K562 (cell line): ENCODE data around the gene ZRANB3. TPM values are rescaled to one million over a fixed set of nuclear protein-coding genes. Genes with fewer than 3 reads are reported as not detected.
"Not testable (repeated sequence)": the region's sequence is repeated elsewhere in the genome, so short reads cannot be mapped to it uniquely, and the experiment has no call there.

ENCODE experiments used
- ATAC-seq: fragments of 200-7000 bp; cut with Tn5 transposase; 3 replicates; pipeline ENCODE4 v1.9.1; 2020; ENCODE audit warnings: moderate library complexity
- BruUV-seq: library from RNA; stranded (reverse); fragments of 400-500 nt; replicated peaks from 2 replicates; lab custom pipeline; 2021; lab: Mats Ljungman, UMichigan
- CTCF ChIA-PET: fragments of 300-600 bp; formaldehyde crosslinking; extraction: SDS; loops from one replicate; lab custom pipeline; 2021; ENCODE audit warnings: low intra/inter-chr PET ratio; lab: Yijun Ruan, JAX
- POLR2A ChIA-PET: fragments of 300-600, 350-650 bp; sonication (Branson Sonifier 250); formaldehyde crosslinking; extraction: SDS; loops from one replicate; lab custom pipeline; 2021; ENCODE audit warnings: antibody characterized with exemption, inconsistent platforms; lab: Yijun Ruan, JAX
- DNase-seq, 4 experiments: peaks; one replicate each; pipeline versions ENCODE4 v3.0.0 to v3.0.0-alpha.2; 2011 to 2018; ENCODE audit warnings: low spot score in 3 of 4, mixed read lengths in 3 of 4; ENCODE audit errors: extremely low read depth in 1 of 4
- FAIRE-seq: peaks from 2 replicates; lab custom pipeline; 2011; peaks lifted over from hg19 to GRCh38; lab: Jason Lieb, UNC
- H2AFZ ChIP-seq: 2 replicates; pipeline ENCODE4 v1.6.0; 2011; ENCODE audit warnings: low read depth, low read length, control low read depth, inconsistent platforms
- H3K27ac ChIP-seq: fragments of 200-600 bp; 3 replicates; pipeline ENCODE4 v1.8.0; 2011; ENCODE audit warnings: low read depth, mild to moderate bottlenecking, control low read depth, inconsistent platforms, low read length, moderate library complexity, mixed read lengths; ENCODE audit errors: extremely low read depth
- H3K27me3 ChIP-seq, 2 experiments: fragments of 300-600 bp in 1 of 2; 2 replicates in 1 of 2; 3 replicates in 1 of 2; pipeline versions ENCODE4 v1.6.0 to v1.8.0; 2011; ENCODE audit warnings: inconsistent platforms in 2 of 2, low read length in 2 of 2, mild to moderate bottlenecking in 1 of 2, mixed read lengths in 1 of 2, moderate library complexity in 1 of 2; ENCODE audit not compliant: control insufficient read depth in 2 of 2, insufficient read depth in 2 of 2
- H3K36me3 ChIP-seq: fragments of 300-600 bp; 3 replicates; pipeline ENCODE4 v1.8.0; 2011; ENCODE audit warnings: mild to moderate bottlenecking, low read length, inconsistent platforms; ENCODE audit not compliant: control insufficient read depth, insufficient read depth
- H3K4me1 ChIP-seq, 2 experiments: fragments of 200-600 bp in 1 of 2; replicated peaks in 1 of 2; 2 replicates in 1 of 2; 3 replicates in 1 of 2; pipeline versions ENCODE4 v1.5.1 to v1.8.0; 2011; ENCODE audit warnings: inconsistent platforms in 2 of 2, low read length in 2 of 2, mild to moderate bottlenecking in 1 of 2, mixed read lengths in 1 of 2, moderate library complexity in 1 of 2; ENCODE audit not compliant: control insufficient read depth in 2 of 2, insufficient read depth in 2 of 2
- H3K4me2 ChIP-seq: 2 replicates; pipeline ENCODE4 v1.6.1; 2011; ENCODE audit warnings: low read length, control low read depth, inconsistent platforms, mixed read lengths; ENCODE audit not compliant: insufficient read depth
- H3K4me3 ChIP-seq: fragments of 200-600 bp; sonication (generic), shearing (Covaris generic); 2 replicates; pipeline ENCODE4 v1.5.1; 2016; ENCODE audit warnings: control low read depth, inconsistent platforms
- H3K79me2 ChIP-seq: fragments of 200-600 bp; 3 replicates; pipeline ENCODE4 v1.8.0; 2011; ENCODE audit warnings: low read length, inconsistent platforms; ENCODE audit not compliant: control insufficient read depth, insufficient read depth
- H3K9ac ChIP-seq, 2 experiments: 2 replicates each; pipeline versions ENCODE4 v1.6.0 to v1.6.1; 2011; ENCODE audit warnings: low read depth in 2 of 2, low read length in 2 of 2, control low read depth in 1 of 2, inconsistent platforms in 1 of 2, mild to moderate bottlenecking in 1 of 2, mixed read lengths in 1 of 2; ENCODE audit not compliant: insufficient read depth in 1 of 2
- H3K9me1 ChIP-seq: one replicate; pipeline ENCODE4 v1.6.0; 2011; ENCODE audit warnings: inconsistent platforms, mild to moderate bottlenecking, low read length, moderate library complexity; ENCODE audit not compliant: control insufficient read depth, insufficient read depth
- H3K9me3 ChIP-seq: replicated peaks from 2 replicates; pipeline ENCODE4 v1.5.1; 2011; ENCODE audit warnings: low read depth, low read length, inconsistent platforms; ENCODE audit not compliant: control insufficient read depth, insufficient read depth
- H4K20me1 ChIP-seq: replicated peaks from 2 replicates; pipeline ENCODE4 v1.6.1; 2011; ENCODE audit warnings: low read length, inconsistent platforms, mixed read lengths; ENCODE audit not compliant: control insufficient read depth, insufficient read depth
- JUN ChIP-seq, 2 experiments: sonication (generic) in 1 of 2; formaldehyde crosslinking in 1 of 2; IDR thresholded peaks; 2 replicates each; pipeline versions ENCODE4 v1.6.1 to v1.8.0; 2012 to 2022; ENCODE audit warnings: borderline replicate concordance in 2 of 2, mild to moderate bottlenecking in 2 of 2, improper control_type of control experiment in 1 of 2, low read depth in 1 of 2, low read length in 1 of 2, missing genetic modification reagents in 1 of 2
- JUND ChIP-seq, 2 experiments: IDR thresholded peaks; 2 replicates in 1 of 2; 3 replicates in 1 of 2; pipeline ENCODE4 v1.6.1; 2011; ENCODE audit warnings: borderline replicate concordance in 2 of 2, low read depth in 2 of 2, low read length in 2 of 2, improper control_type of control experiment in 1 of 2, missing biosample characterization in 1 of 2, missing genetic modification characterization in 1 of 2, missing genetic modification reagents in 1 of 2
- TAF9B ChIP-seq: fragments of 450-650 bp; IDR thresholded peaks from 2 replicates; pipeline ENCODE4 v1.6.1; 2018; ENCODE audit warnings: mild to moderate bottlenecking; ENCODE audit not compliant: partially characterized antibody
- ZNF121 ChIP-seq: sonication (generic); formaldehyde crosslinking; conservative IDR thresholded peaks from 2 replicates; pipeline ENCODE4 v1.8.0; 2022; ENCODE audit warnings: missing genetic modification reagents
- ZNF445 ChIP-seq: fragments of 250-450 bp; sonication (Bioruptor Pico); IDR thresholded peaks from 2 replicates; pipeline ENCODE4 v1.4.0; 2020; ENCODE audit warnings: low read depth, mild to moderate bottlenecking, moderate library complexity
- ZSCAN29 ChIP-seq: fragments of 450-650 bp; IDR thresholded peaks from 2 replicates; pipeline ENCODE4 v1.6.1; 2017
- WGBS: fragments of 100-300 bp; shearing (Covaris generic); methylation state at CpG from one replicate; pipeline ENCODE4 v1.1.6; 2016; ENCODE audit warnings: low coverage, mixed read lengths; ENCODE audit not compliant: insufficient coverage; ENCODE audit errors: missing lambda C conversion rate; 5-methylcytosine and 5-hydroxymethylcytosine counted together
- in situ Hi-C: fragments of 300-500 bp; cut with MboI; formaldehyde crosslinking; loops from 4 replicates; pipeline ENCODE4 v1.15.0; 2018; ENCODE audit warnings: inconsistent platforms, mixed read lengths
- intact Hi-C: fragments of 100-400 bp; cut with micrococcal nuclease; formaldehyde crosslinking; loops from 2 replicates; pipeline ENCODE4 v1.14.2; 2022
- polyA plus RNA-seq, 8 experiments: library from polyadenylated mRNA; depleted of rRNA in 4 of 8; stranded (reverse) in 5 of 8; unstranded in 3 of 8; fragments of >200 nt; fragmentation: Nextera tagmentation in 2 of 8; fragmentation: Illumina TruSeq in 1 of 8; extraction: Ambion mirVana in 2 of 8; extraction: Trizol in 1 of 8; gene quantifications; 2 replicates each; pipeline versions ENCODE4 v1.2.1 to v1.2.3, GENCODE V29; 2011 to 2014; ENCODE audit warnings: inconsistent platforms in 1 of 8, missing spikeins in 1 of 8
- total RNA-seq, 7 experiments: library from RNA; depleted of rRNA in 6 of 7; stranded (reverse); fragments of >200 nt in 6 of 7; fragmentation: Illumina TruSeq in 2 of 7; extraction: Trizol in 2 of 7; gene quantifications; 2 replicates each; pipeline versions ENCODE4 v1.2.1 to v1.2.3, GENCODE V29; 2011 to 2021; ENCODE audit warnings: low replicate concordance in 1 of 7
- TF ChIP-seq, protein P1 (sequence below): fragments of 450-650 bp; IDR thresholded peaks from 2 replicates; pipeline ENCODE4 v1.6.1; 2018; ENCODE audit not compliant: partially characterized antibody
- TF ChIP-seq, protein P2 (sequence below): sonication (generic); formaldehyde crosslinking; IDR thresholded peaks from 2 replicates; pipeline ENCODE4 v1.8.1; 2023; ENCODE audit warnings: mild to moderate bottlenecking, missing genetic modification reagents, moderate library complexity

ZRANB3 gene
- total and polyA plus RNA-seq, 9 of the 15 experiments (the other 6 are each of a cell fraction or from before 2014, with no cell fraction given): 8.6 to 21.3 (median 14.7) TPM

DNA sequence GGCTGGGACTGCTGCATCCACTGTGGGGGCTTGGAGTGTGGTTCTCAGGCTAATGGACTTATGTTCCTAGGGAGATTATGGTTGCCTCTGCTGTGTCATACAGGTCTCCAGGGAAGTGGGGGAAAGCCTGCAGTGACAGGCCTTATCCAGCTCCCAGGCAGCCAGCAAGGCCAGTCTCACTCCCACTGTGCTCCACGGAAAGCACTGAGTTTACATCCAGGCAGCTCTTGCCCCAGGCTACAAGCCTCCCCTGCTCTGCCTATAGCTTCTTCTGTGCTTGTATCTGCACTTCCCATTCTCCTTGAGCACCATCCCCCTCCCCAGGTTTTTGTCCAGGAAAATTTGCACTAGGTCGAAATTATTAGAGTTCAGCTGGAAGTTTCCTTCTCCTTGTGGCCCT, 231.9 kb downstream of the ZRANB3 start (continued):
- TF ChIP-seq JUN (IDR thresholded peaks at IDR 0.05; ENCODE audit: borderline replicate concordance, low read depth, low read length) (no peak), JUN (CRISPR knock-in tag; IDR thresholded peaks at IDR 0.05; ENCODE audit: borderline replicate concordance) (no peak), JUND (IDR thresholded peaks at IDR 0.05; ENCODE audit: borderline replicate concordance, low read depth, low read length) (no peak), JUND (tag; IDR thresholded peaks at IDR 0.05; ENCODE audit: borderline replicate concordance, low read depth, low read length) (no peak)

DNA sequence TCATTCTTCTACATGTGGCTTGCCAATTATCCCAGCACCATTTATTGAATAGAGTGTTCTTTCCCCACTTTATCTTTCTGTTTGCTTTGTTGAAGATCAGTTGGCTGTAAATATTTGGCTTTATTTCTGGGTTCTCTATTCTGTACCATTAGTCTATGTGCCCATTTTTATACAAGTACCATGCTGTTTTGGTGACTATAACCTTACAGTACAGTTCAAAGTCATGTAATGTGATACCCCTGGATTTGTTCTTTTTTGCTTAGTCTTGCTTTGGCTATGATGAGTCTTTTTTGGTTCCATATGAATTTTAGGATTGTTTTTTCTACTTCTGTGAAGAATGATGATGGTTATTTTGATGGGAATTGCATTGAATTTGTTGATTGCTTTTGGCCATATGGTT, 243.9 kb downstream of the ZRANB3 start:
- peak; percentile 11 for TF ChIP-seq TAF9B
- TF ChIP-seq, all 486 proteins: peak for 1; not testable (repeated sequence) for 485
- H3K36me3 ChIP-seq, H3K4me1 ChIP-seq, intact Hi-C loops, DNase-seq, CTCF ChIA-PET, ATAC-seq, H3K79me2 ChIP-seq, H3K27me3 ChIP-seq, H3K9me1 ChIP-seq, POLR2A ChIA-PET, H3K9ac ChIP-seq, FAIRE-seq, BruUV-seq, in situ Hi-C loops, H4K20me1 ChIP-seq, H3K27ac ChIP-seq, H3K4me3 ChIP-seq, H2AFZ ChIP-seq, H3K4me2 ChIP-seq, H3K9me3 ChIP-seq: not testable (repeated sequence)

DNA sequence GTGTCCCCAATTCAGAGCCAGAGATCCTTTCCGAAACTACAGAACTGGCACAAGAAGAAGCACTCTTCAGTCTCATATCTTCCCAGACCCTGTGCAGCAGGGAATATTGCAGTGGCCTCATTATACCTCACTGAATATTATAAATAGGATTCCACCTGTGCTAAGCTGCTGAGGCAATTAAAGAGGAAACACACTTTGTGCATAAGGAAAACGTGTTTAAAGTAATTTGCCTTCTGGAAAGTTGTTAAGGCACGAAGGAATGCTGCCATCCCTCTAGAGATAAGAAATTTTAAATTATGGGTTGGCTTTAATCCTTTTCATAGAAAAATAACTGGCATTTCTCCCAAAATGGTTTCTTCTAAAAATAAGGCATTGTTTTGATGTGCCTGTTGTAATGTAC, 245.6 kb downstream of the ZRANB3 start:
- no peaks in the 10 kb centered on the region for H3K36me3 ChIP-seq
- POLR2A ChIA-PET: no interaction called here
- no peaks in the 10 kb centered on the region for H3K9me3 ChIP-seq
- intact Hi-C loops (no loop called here), in situ Hi-C loops (no loop called here)
- CTCF ChIA-PET: no interaction called here
- H3K4me3 ChIP-seq: no peak overlapping the region
- H4K20me1 ChIP-seq: no peaks in the 10 kb centered on the region
- H3K4me1 ChIP-seq: no peaks in the 10 kb centered on the region
- no TSS peak for BruUV-seq
- DNase-seq (no peak), FAIRE-seq (no peak), ATAC-seq (no peak)
- H3K27me3 ChIP-seq: no peaks in the 10 kb centered on the region
- H3K9me1 ChIP-seq: no peaks in the 10 kb centered on the region
- H2AFZ ChIP-seq: no peak overlapping the region
- H3K4me2 ChIP-seq: no peak overlapping the region
- no peaks in the 10 kb centered on the region for H3K79me2 ChIP-seq
- H3K27ac ChIP-seq: no peak overlapping the region
- WGBS: 45% methylated on average over 3 of the region's 3 CpGs
- H3K9ac ChIP-seq: no peak overlapping the region
- no peak for TF ChIP-seq ZNF121 (CRISPR knock-in tag)
- TF ChIP-seq ZSCAN29: no peak
- no peak for TF ChIP-seq ZNF445 (CRISPR knock-in tag)
- TF ChIP-seq, protein P1, sequence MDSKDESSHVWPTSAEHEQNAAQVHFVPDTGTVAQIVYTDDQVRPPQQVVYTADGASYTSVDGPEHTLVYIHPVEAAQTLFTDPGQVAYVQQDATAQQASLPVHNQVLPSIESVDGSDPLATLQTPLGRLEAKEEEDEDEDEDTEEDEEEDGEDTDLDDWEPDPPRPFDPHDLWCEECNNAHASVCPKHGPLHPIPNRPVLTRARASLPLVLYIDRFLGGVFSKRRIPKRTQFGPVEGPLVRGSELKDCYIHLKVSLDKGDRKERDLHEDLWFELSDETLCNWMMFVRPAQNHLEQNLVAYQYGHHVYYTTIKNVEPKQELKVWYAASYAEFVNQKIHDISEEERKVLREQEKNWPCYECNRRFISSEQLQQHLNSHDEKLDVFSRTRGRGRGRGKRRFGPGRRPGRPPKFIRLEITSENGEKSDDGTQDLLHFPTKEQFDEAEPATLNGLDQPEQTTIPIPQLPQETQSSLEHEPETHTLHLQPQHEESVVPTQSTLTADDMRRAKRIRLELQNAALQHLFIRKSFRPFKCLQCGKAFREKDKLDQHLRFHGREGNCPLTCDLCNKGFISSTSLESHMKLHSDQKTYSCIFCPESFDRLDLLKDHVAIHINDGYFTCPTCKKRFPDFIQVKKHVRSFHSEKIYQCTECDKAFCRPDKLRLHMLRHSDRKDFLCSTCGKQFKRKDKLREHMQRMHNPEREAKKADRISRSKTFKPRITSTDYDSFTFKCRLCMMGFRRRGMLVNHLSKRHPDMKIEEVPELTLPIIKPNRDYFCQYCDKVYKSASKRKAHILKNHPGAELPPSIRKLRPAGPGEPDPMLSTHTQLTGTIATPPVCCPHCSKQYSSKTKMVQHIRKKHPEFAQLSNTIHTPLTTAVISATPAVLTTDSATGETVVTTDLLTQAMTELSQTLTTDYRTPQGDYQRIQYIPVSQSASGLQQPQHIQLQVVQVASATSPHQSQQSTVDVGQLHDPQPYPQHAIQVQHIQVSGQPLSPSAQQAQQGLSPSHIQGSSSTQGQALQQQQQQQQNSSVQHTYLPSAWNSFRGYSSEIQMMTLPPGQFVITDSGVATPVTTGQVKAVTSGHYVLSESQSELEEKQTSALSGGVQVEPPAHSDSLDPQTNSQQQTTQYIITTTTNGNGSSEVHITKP: no peak
- TF ChIP-seq, protein P2, sequence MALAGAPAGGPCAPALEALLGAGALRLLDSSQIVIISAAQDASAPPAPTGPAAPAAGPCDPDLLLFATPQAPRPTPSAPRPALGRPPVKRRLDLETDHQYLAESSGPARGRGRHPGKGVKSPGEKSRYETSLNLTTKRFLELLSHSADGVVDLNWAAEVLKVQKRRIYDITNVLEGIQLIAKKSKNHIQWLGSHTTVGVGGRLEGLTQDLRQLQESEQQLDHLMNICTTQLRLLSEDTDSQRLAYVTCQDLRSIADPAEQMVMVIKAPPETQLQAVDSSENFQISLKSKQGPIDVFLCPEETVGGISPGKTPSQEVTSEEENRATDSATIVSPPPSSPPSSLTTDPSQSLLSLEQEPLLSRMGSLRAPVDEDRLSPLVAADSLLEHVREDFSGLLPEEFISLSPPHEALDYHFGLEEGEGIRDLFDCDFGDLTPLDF (CRISPR knock-in tag): no peak
